NOMO-1 treated with DMSO at 0.1 percent for 48 hours (cell line): ENCODE measurements around the gene BCL11B.

ENCODE experiments used
- DNase-seq: peaks from one replicate; lab custom pipeline; 2025; ENCODE audit not compliant: unreplicated experiment; lab: John Stamatoyannopoulos, UW

Gene BCL11B

DNA sequence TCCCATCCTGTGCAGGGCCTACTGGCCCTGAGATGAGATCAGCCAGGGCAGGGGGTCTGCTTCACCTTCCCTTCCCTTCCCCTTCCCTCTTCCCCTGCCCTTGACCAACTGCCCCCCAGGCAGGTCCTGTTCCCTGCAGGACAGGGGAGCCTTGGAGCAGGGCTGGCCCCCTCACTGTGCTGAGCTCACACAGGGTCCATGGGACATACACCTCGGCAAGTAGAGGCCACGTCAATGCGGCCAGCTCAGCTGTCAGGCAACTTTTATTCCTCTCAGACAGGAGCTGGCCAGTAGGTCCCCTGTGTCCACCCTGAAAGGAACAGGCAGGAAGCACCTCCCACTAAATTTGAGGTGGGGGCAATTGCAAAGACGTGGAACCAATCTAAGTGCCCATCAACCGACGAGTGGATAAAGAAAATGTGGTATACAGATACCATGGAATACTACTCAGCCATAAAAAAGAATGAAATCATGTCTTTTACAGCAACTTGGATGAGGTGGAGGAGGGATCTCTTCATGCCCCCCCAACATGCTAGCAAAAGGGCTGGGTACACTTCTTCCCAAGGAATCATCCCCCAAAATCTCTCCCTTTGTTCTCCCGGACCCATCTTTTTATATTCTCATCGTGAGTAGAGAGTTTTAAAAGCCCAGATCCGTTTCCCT is 148.7 kb downstream of the BCL11B start:
- DNase-seq: no peak

DNA sequence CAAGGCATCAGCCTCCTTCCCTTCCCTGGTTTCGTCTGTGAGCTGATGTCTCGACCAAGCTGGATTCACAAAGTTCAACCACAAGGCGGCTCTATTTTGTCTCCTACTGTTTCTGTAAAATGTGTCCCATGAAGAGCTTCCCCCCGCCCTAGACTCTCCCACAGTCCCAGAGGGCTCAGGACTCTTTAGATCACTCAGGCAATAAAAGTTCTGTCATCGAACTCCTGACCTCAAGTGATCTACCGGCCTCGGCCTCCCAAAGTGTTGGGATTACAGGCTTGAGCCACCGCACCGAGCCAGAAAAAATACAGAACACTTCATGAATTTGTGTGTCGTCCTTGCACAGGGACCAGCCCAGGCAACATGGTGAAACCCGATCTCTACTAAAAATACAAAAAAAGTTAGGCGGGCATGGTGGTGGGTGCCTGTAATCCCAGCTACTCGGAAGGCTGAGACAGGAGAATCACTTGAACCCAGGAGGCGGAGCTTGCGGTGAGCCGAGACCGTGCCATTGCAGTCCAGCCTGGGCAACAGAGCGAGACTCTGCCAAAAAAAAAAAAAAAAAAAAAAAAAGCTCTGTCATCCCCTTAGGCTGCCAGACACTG is 149.4 kb downstream of the BCL11B start:
- no peak for DNase-seq

DNA sequence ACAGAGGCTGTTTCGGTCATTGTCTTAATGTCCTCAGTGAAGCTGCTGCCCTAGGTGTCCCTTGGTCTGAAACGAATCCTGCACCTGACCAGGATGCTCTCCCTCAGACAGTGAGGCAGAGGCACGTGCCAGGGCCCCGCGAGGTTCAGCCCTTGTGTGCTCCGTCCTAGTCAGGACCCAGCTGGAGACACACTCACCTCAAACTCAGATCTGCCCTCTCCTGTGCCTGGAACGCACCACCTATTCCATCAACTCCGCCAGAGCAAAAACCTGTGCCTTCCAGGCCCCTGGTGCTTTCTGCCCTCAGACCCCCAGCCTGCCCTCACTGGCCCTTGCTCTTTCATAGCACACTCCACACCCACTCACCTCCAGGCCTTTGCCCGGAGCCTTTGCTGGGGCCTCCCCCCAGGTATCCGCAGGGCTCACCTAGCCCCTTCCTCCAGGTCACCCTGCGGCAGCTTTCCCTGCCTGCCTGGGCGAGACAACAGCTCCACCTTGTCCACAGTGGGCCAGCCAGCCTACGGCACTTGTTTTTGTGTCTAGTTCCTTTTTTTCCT is 150.6 kb downstream of the BCL11B start:
- no peak for DNase-seq

DNA sequence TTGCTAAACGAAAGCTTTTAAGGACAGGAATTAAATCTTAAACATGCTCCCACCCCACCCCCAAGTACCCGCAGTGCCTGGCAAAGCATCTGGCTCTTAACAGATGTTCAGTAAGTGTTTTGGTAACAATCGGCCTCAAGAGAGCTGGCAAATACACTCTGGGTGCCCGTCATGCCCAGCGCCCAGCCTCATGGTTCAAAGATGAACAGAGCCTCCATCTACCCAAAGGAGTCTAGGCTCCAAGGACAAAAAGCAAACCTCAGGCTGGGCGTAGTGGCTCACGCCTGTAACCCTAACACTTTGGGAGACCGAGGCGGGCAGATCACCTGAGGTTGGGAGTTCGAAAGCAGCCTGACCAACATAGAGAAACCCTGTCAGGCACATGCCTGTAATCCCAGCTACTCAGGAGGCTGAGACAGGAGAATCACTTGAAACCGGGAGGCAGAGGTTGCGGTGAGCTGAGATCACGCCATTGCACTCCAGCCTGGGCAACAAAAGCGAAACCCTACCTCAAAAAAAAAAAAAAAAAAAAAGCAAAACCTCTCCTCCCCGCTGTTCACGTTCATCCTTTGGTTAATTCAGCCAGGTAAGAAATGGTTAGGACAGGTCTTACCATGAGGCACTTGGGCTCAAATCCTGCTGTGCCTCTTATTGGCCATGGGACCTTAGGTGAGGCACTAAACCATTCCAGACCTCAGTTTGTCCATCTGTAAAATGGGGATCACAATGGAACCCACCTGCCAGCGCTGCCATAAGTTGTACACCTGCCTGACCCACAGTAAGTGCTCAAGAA is 151.3 kb downstream of the BCL11B start:
- DNase-seq: no peak

DNA sequence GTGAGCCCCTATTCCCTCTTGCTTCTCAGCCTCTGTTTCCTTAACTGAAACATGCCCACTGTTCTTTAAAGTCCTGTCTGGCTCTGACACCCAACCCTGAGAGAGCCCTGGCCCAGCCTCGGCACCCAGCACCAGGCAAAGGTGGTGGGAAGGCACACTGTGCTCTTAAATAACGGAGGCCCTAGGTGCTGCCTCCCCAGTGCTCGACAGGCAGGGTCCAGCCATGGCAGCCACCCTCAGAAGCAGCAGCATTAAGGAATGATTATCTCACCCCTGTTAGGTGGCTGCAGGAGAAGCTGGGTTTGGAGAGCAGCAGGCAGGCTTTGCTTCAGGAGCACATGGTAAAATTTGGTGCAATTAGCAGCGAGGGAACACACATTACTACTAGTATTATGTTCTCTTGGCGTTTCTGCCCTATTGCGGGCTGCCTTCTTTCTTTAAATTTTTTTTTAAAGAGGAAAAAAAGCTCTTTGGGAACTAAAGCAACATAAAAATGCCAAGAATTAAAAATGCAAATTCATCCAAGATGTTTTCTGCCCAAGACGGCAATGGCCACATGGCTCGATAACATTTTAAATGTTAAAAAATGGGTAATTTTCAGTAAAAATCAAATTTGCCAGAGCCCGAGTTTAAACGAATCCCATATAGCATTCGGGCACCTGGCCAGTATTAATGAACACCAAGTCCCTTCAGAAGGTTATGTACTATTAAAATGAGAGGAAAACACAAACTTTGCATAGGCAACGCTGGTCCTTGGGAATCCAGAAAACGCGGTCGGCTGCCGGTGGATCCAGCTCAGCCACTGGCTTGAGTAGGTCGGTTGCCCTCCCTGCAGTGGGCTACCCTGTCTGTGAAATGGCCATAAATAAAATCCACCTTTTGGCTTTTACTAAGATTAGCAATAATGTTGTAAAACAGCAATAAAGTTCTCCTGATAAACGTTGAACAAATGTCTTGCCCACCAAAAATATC is 152.2 kb downstream of the BCL11B start:
- no peak for DNase-seq
